ENCODE results near the gene CNNM1.

- TF ChIP-seq CTCF (IDR thresholded peaks at IDR 0.05) (no peak), POLR2A (IDR thresholded peaks at IDR 0.05) (no peak), POLR2AphosphoS5 (IDR thresholded peaks at IDR 0.05) (no peak)
These were observed 3.9 kb upstream of the CNNM1 start for GRCh38 chr10:99325281-99325680.
